Activated CD8-positive, alpha-beta memory T cell treated with anti-CD3 and anti-CD28 coated beads, Interleukin-2, amount 10 ng/mL, durations not matched to agents 7 days and 5 days (primary cell): ENCODE measurements around the gene ADIG. TPM values are rescaled to one million over a fixed set of nuclear protein-coding genes. Genes with fewer than 3 reads are reported as not detected.

Experiments
- ATAC-seq: fragments of 150-1000 bp; cut with Tn5 transposase; one replicate; pipeline ENCODE4 v1.10.0; 2021; ENCODE audit warnings: moderate library complexity
- CTCF ChIA-PET: fragments of 350-600 bp; sonication (Branson Sonifier 250); formaldehyde crosslinking; loops from one replicate; lab custom pipeline; 2021; ENCODE audit warnings: antibody characterized with exemption; lab: Charles Lee
- DNase-seq: peaks from one replicate; pipeline ENCODE4 v3.0.0-alpha.2; 2020
- H3K27ac Mint-ChIP-seq: one replicate; pipeline ENCODE4 v1.8.0; 2021; ENCODE audit warnings: mild to moderate bottlenecking, mixed read lengths
- H3K27me3 Mint-ChIP-seq: one replicate; pipeline ENCODE4 v1.8.0; 2021; ENCODE audit warnings: mixed read lengths
- H3K36me3 Mint-ChIP-seq: one replicate; pipeline ENCODE4 v1.8.0; 2021; ENCODE audit warnings: mild to moderate bottlenecking, mixed read lengths
- H3K4me1 Mint-ChIP-seq: one replicate; pipeline ENCODE4 v1.8.0; 2021; ENCODE audit warnings: mixed read lengths
- H3K4me3 Mint-ChIP-seq: one replicate; pipeline ENCODE4 v1.8.0; 2021; ENCODE audit warnings: mild to moderate bottlenecking, moderate library complexity, mixed read lengths
- H3K9me3 Mint-ChIP-seq: one replicate; pipeline ENCODE4 v1.8.0; 2022; ENCODE audit warnings: low read depth, mixed read lengths
- total RNA-seq, 2 experiments: library from RNA; stranded (reverse); gene quantifications; one replicate each; pipeline ENCODE4 v1.2.3, GENCODE V29; 2021

ADIG gene
- total RNA-seq, 2 experiments from 2014 or later, result not detected

GRCh38 chr20:38557174-38557573 lies 23.8 kb upstream of the ADIG start:
- DNase-seq, result no peak
- Mint-ChIP-seq H3K9me3 (no peaks in the 10 kb centered on the region), H3K4me3 (no peak overlapping the region), H3K4me1 (no peaks in the 10 kb centered on the region), H3K27me3 (no peaks in the 10 kb centered on the region), H3K36me3 (peaks cover 34% of the 10 kb centered on the region), H3K27ac (no peak overlapping the region)
- no peak for ATAC-seq
- CTCF ChIA-PET, result no interaction called here

DNA sequence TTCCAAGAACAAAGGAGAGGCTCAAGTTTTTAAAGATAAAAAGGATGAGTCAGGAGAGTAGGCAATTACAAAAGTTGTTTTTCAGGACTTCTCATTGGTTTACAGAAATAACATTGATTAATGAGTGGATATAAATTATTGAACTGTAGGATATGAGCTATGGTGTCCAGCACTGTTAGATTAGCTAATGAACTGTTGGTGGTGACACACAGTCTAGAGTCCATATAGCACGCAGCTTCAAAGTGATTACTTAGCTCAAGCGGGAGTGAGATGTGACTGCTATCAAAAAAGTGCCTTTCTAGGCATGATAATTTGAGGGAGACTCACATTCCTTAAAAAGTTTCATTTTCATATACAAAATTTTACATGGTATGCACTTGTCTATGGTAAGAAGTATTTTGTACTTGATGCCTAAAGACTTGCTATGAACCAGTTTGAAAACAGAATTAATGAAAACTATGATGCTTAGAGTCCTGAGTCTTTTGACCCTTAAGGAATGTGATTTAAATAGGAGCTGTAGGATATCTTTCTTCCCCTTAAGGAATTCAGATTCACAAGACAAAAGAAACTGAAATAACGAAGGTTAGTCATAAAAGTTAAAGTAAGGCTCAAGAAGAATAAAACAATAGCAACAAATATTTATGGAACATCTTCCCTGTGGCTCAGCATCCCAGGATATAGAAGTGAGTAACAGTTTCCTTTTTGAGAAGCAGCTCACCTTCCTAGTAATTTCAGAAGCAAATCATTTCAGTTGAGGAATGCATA lies 22.2 kb upstream of the ADIG start:
- no peaks in the 10 kb centered on the region for H3K4me1 Mint-ChIP-seq
- DNase-seq (no peak), ATAC-seq (no peak)
- no peaks in the 10 kb centered on the region for H3K9me3 Mint-ChIP-seq
- H3K27me3 Mint-ChIP-seq, result no peaks in the 10 kb centered on the region
- no peak overlapping the region for H3K27ac Mint-ChIP-seq
- CTCF ChIA-PET, result no interaction called here
- no peak overlapping the region for H3K4me3 Mint-ChIP-seq
- H3K36me3 Mint-ChIP-seq, result peaks cover 35% of the 10 kb centered on the region

DNA sequence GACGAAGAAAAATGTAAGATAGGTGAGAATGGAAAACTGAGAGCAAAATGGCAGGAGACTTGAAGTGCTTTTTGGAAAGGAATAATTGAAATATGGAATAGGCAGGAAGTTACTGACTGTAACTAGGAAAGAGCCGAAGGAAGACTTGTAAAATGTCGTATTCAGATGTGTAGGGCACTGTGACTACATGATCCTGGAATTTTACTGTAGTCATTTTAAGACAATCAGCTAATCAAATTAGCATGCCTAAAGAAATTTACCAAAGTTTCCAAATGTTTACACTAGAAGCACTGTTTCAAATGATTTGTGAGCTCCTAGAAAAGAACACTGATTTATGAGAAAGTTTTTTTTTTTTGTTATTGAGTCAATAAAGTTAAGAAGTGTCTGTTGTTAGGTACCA lies 21.2 kb upstream of the ADIG start:
- ATAC-seq, result no peak
- CTCF ChIA-PET, result no interaction called here
- no peaks in the 10 kb centered on the region for H3K27me3 Mint-ChIP-seq
- no peak overlapping the region for H3K4me3 Mint-ChIP-seq
- no peaks in the 10 kb centered on the region for H3K4me1 Mint-ChIP-seq
- no peak for DNase-seq
- peaks cover 30% of the 10 kb centered on the region for H3K36me3 Mint-ChIP-seq
- no peak overlapping the region for H3K27ac Mint-ChIP-seq
- H3K9me3 Mint-ChIP-seq, result no peaks in the 10 kb centered on the region

GRCh38 chr20:38563802-38564431 lies 17.1 kb upstream of the ADIG start:
- H3K27ac Mint-ChIP-seq, result no peak overlapping the region
- H3K4me3 Mint-ChIP-seq, result no peak overlapping the region

DNA sequence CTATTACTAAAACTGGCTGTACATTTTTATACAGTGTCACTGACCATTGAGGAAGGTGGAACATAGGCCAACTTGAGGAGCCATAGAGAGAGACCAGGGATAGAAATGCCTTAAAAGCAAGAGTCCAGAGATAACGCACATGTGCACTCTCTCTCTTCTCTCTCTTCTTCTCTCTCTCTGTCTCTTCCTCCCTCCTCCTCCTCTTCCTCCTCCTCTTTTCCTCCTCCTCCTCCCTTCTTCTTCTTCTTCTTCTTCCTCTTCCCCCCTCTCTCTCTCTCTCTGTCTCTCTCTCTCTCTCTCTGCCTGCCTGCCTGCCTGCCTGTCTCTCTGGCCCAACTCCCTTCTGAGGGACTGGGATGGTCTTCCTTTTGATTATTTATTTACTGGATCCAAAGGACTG lies 16.3 kb upstream of the ADIG start:
- Mint-ChIP-seq H3K27ac (no peak overlapping the region), H3K27me3 (no peaks in the 10 kb centered on the region), H3K36me3 (peaks cover 8% of the 10 kb centered on the region), H3K9me3 (no peaks in the 10 kb centered on the region), H3K4me1 (no peaks in the 10 kb centered on the region), H3K4me3 (no peak overlapping the region)
- CTCF ChIA-PET, result no interaction called here
- ATAC-seq (no peak), DNase-seq (no peak)

More at GRCh38 chr20:38563802-38564431, 17.1 kb upstream of the ADIG start:
- DNase-seq, result no peak
- Mint-ChIP-seq H3K9me3 (no peaks in the 10 kb centered on the region), H3K36me3 (peaks cover 14% of the 10 kb centered on the region), H3K27me3 (no peaks in the 10 kb centered on the region), H3K4me1 (no peaks in the 10 kb centered on the region)
- ATAC-seq, result no peak
- CTCF ChIA-PET, result no interaction called here

- Mint-ChIP-seq H3K27ac (no peak overlapping the region), H3K4me3 (no peak overlapping the region), H3K27me3 (no peaks in the 10 kb centered on the region), H3K9me3 (no peaks in the 10 kb centered on the region), H3K36me3 (peaks cover 6% of the 10 kb centered on the region), H3K4me1 (no peaks in the 10 kb centered on the region)
- CTCF ChIA-PET, result no interaction called here
- no peak for ATAC-seq
- DNase-seq, result no peak
Observed at GRCh38 chr20:38566036-38566598, 14.9 kb upstream of the ADIG start.

- no peaks in the 10 kb centered on the region for H3K9me3 Mint-ChIP-seq
- CTCF ChIA-PET, result no interaction called here
- H3K36me3 Mint-ChIP-seq, result peaks cover 13% of the 10 kb centered on the region
- no peak overlapping the region for H3K4me3 Mint-ChIP-seq
- no peak for ATAC-seq
- H3K27ac Mint-ChIP-seq, result no peak overlapping the region
- no peak for DNase-seq
- H3K27me3 Mint-ChIP-seq, result no peaks in the 10 kb centered on the region
- no peaks in the 10 kb centered on the region for H3K4me1 Mint-ChIP-seq
Observed at GRCh38 chr20:38569747-38570525, 11.1 kb upstream of the ADIG start.

GRCh38 chr20:38573413-38573812 lies 7.6 kb upstream of the ADIG start:
- CTCF ChIA-PET, result no interaction called here
- DNase-seq (no peak), ATAC-seq (no peak)
- H3K9me3 Mint-ChIP-seq, result no peaks in the 10 kb centered on the region
- H3K27ac Mint-ChIP-seq, result no peak overlapping the region
- no peaks in the 10 kb centered on the region for H3K4me1 Mint-ChIP-seq
- H3K27me3 Mint-ChIP-seq, result no peaks in the 10 kb centered on the region
- no peak overlapping the region for H3K4me3 Mint-ChIP-seq
- peaks cover 18% of the 10 kb centered on the region for H3K36me3 Mint-ChIP-seq

DNA sequence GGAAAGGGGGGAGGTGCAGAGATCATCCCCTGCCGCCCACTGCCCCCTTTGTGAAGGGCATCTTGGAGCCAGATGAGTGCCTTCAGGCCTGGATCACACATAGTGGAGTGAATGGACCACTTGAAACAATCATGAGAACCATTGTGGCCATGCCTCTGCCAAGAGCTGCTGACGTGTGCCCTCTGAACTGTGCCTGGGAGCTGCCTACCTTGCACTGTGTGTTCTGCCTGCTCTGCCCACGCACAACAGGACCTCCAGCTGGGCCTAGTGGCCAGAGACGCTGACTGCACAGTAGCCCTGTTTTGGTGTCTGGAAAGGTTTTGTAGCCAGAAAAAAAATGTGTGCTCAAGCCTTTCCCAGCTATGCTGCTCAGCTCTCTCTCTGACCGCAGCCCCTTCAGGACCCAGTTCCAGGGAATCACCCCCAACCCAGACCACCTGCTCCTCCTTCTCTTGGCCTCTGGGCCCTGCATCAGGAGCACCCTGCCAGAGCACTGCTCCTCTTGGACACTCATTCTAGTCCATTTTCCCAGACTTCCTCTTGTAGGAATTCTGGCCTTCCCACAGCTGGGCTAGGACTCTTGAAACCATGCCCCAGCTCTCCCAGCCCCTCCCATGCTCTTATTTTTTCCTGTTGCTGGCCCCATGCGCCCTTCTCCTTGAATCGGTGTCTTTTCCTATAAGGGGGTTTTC lies 1.6 kb upstream of the ADIG start:
- no peak for DNase-seq
- Mint-ChIP-seq H3K27ac (no peak overlapping the region), H3K36me3 (peaks cover 12% of the 10 kb centered on the region), H3K9me3 (no peaks in the 10 kb centered on the region), H3K27me3 (no peaks in the 10 kb centered on the region), H3K4me3 (no peak overlapping the region), H3K4me1 (no peaks in the 10 kb centered on the region)
- no peak for ATAC-seq
- CTCF ChIA-PET, result no interaction called here

GRCh38 chr20:38579921-38580320 lies 1.1 kb upstream of the ADIG start:
- no peaks in the 10 kb centered on the region for H3K9me3 Mint-ChIP-seq
- peaks cover 6% of the 10 kb centered on the region for H3K36me3 Mint-ChIP-seq
- no peak overlapping the region for H3K4me3 Mint-ChIP-seq
- CTCF ChIA-PET, result no interaction called here
- no peak overlapping the region for H3K27ac Mint-ChIP-seq
- no peak for DNase-seq
- ATAC-seq, result no peak
- H3K27me3 Mint-ChIP-seq, result no peaks in the 10 kb centered on the region
- H3K4me1 Mint-ChIP-seq, result no peaks in the 10 kb centered on the region

DNA sequence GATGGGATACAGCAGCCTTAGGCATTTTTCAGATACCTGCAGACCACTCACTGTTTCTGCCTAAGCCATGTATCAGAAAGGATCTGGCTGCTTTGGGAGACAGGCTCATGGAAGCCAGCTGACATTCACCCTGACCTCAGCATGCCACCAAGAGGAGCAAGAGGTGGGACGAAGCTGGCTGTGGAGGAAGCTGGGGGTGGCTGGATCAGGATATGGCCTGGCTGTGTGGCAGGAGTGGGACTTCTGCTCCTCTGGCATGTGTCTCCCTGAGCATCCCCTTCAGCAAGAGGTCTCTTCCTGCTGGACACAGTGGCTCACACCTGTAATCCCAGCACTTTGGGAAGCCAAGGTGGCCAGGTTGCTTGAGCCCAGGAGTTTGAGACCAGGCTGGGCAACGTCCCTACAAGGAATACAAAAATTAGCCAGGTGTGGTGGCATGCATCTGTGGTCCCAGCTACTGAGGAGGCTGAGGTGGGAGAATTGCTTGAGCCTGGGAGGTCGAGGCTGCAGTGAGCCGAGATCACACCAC lies 897 bp downstream of the ADIG start:
- Mint-ChIP-seq H3K36me3 (no peaks in the 10 kb centered on the region), H3K4me3 (no peak overlapping the region), H3K9me3 (no peaks in the 10 kb centered on the region), H3K27ac (no peak overlapping the region), H3K27me3 (no peaks in the 10 kb centered on the region), H3K4me1 (no peaks in the 10 kb centered on the region)
- ATAC-seq (no peak), DNase-seq (no peak)
- CTCF ChIA-PET, result no interaction called here

- no peaks in the 10 kb centered on the region for H3K36me3 Mint-ChIP-seq
Observed at GRCh38 chr20:38583306-38583705, 2.3 kb downstream of the ADIG start.

More at GRCh38 chr20:38583306-38583705, 2.3 kb downstream of the ADIG start:
- Mint-ChIP-seq H3K27me3 (no peaks in the 10 kb centered on the region), H3K27ac (no peak overlapping the region), H3K9me3 (no peaks in the 10 kb centered on the region), H3K4me3 (no peak overlapping the region), H3K4me1 (no peaks in the 10 kb centered on the region)
- CTCF ChIA-PET, result no interaction called here
- DNase-seq (no peak), ATAC-seq (no peak)
